ENCODE measurements around the gene FBXO36.
"Not testable (repeated sequence)": the region's sequence is repeated elsewhere in the genome, so short reads cannot be mapped to it uniquely, and the experiment has no call there.

FBXO36 gene

DNA sequence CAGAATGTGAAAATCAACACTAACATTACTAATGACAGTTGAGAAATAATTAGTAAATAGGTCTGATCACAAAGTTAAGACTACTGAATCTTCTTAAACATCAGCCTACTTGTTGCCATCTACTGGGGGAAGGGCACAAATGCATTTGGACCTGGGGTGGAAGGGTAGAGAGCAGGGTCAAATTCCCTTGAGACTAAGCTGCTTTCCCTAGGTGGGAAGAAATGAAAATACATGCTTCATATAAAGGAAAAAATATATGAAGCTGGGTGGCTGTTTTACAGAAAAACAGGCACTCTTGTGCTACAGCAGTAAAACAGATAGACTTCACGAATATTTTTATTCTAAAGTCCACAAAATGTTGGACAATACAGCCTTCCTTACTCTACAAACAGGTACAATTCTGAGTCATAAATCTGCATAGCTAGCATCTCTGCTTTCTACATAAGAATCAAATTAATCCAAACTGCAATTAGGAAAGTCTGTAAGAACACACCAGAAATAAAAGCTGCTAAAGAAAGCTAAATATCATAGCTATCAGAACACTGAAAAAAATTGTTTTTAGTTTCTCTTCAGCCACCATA, 11.4 kb upstream of the FBXO36 start:
- DNase-seq (ENCODE audit: low read depth): no peak

GRCh38 chr2:229914171-229914570, 8.1 kb upstream of the FBXO36 start:
- no peak for DNase-seq (ENCODE audit: low read depth)

DNA sequence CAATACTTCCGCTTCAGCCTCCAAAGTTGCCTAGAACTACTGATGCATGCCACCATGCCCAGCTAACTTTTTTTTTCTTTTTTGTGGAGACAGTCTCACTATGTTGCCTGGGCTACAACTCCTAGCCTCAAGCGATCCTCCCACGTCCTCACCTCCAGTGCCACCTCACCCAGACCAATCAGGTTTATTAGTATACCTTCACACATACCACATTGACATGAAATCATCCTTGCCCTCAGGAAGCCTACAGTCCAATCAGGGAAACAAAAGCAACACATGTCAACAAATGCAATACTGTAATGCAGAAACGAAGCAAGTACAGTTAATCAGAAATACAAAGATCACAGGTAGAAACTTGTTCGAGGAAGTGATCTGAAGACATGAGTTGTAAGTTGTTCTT, 4.5 kb upstream of the FBXO36 start:
- DNase-seq (ENCODE audit: low read depth): no peak

DNA sequence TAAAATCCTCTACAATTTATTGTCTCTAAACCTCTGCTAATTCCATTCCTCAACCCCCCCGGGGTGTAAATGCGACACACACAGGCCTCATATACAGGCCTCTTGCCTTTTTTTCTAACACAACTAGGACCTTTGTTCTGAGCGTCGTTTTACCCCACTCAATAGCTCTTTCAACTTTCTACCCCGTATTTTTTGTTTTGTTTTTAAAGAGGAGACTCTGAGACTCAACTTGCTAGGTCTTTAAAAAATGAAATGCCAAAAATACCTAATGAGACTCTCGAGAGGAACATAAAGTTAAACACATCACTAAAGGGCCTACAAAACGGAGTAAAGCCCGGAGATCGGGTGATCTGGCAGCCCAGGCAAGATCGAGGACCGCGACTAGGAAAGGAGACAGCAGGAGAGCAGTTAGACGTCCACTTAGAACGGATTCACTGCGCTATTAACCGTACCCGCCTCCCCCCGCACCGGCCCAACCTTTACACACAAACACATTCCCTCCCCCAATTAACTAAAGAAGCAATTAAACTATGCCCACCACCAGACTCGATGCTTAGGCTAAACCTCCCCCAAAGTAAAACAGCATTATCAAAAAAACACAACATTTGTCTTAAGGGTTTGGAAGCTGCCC, 2.2 kb upstream of the FBXO36 start:
- DNase-seq (ENCODE audit: low read depth): peak; percentile 6

- peak; percentile 40 for DNase-seq (ENCODE audit: low read depth)
Observed at GRCh38 chr2:229921101-229921891, 1.0 kb upstream of the FBXO36 start.

- peak; percentile 65 for DNase-seq (ENCODE audit: low read depth)
Observed at GRCh38 chr2:229921892-229922448, 333 bp upstream of the FBXO36 start, which contains the start of gene TRIP12. Gene TRIP12 (minus strand): TSS chr2:229922009. CDS start chr2:229880079, 41,930 bp downstream.

- not testable (repeated sequence) for DNase-seq (ENCODE audit: low read depth)
Observed at GRCh38 chr2:229924541-229924940, 2.2 kb downstream of the FBXO36 start.

DNA sequence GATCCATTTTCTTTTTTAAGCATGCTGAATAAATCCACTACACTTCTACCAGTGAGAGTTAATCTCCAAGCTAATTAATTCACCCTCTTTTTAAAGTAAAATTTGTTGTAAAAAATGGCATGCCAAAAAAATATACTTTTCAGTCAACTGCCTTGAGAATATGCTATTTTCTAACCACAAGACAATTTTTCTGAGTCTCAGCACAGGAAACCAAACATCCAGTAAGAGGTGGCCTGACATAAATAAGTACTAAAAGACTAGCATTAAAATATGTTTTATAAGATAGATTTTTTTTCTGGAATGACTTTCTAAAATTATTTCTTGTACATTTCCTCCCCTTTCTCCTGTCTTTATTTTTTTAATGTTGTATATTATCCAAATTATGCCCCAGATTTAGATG, 2.9 kb downstream of the FBXO36 start:
- no peak for DNase-seq (ENCODE audit: low read depth)

DNA sequence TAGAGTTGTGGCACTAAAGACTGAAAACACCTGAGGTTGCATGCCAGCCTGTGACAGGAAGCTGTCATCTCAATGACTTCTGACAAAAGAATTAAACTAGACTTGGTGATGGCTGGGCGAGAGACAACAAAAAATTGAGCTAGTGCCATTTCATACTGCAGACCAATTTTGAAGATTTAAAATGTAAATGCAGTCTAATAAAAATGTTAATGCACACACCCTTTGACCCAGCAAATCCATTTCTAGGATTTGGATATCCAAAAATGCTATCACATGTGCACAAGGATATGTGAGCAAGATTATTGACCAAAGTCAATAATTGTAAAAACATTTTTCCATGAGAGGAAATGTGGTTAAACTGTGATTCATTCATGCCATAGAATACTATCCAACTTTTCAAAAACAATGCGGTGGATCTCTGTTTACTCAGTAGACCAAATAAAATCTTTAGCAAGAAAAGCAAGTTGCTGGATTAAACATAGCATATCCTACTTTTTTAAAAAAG, 5.6 kb downstream of the FBXO36 start:
- DNase-seq (ENCODE audit: low read depth): no peak

- DNase-seq (ENCODE audit: low read depth): no peak
Observed at GRCh38 chr2:229930656-229931055, 8.4 kb downstream of the FBXO36 start.

DNA sequence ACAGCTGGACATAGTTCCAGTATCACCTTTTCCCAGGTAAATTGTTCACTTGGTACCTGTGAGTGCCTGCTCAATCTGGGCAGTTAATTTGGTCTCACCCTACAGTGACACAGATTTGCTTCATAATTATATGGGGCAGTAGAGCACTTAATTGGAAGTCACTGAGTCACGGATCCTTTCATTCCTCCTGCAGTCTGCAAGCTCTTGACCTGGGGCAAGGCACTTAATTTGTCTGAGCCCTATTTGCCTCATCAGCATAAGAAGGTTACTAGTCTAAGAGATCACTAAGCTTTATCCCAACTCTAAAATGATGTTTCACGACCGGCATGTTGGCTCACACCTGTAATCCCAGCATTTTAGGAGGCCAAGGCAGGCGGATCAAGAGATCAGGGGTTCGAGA, 8.9 kb downstream of the FBXO36 start:
- DNase-seq (ENCODE audit: low read depth): no peak

DNA sequence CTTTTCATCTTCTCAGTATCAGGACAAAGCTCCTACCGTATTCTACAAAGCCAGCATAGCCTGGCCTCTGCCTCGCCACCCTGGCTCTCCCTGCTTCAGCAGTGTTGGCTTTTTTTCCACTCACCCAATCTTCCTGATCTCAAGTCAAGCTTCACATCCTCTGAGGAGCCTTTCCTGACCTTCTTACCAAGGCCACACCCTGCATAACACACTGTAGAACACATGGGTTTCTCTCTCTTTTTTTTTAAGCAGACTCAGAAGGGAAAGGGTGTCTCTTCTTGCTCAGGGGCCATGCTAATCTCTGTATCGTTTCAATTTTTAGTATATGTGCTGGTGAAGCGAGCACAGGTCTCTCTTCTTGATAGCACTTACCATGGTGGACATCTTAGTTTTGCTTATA, 15.2 kb downstream of the FBXO36 start:
- no peak for DNase-seq (ENCODE audit: low read depth)

GRCh38 chr2:229942671-229943070, 20.4 kb downstream of the FBXO36 start:
- DNase-seq (ENCODE audit: low read depth): no peak

DNA sequence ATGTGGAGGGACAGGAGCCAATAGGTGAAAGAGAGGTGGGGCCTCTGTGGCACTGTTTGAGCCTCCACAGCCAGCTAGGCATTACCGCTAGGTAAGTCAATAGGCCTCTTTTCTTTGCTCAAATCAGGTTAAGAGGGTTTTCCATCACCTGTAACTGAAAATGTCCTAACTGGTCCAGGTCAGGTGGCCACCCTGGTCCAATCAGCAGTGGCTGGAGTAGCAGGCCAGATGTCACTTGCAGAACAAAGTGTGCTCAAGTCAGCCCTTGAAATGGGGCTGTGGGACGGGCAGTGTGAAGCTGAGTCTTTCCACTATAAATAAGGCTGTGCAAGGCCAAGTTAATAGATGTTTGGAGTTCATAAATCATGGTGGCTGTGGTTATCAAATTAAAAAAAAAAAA, 20.9 kb downstream of the FBXO36 start:
- no peak for DNase-seq (ENCODE audit: low read depth)

GRCh38 chr2:229943770-229944449, 21.6 kb downstream of the FBXO36 start:
- DNase-seq (ENCODE audit: low read depth): no peak

DNA sequence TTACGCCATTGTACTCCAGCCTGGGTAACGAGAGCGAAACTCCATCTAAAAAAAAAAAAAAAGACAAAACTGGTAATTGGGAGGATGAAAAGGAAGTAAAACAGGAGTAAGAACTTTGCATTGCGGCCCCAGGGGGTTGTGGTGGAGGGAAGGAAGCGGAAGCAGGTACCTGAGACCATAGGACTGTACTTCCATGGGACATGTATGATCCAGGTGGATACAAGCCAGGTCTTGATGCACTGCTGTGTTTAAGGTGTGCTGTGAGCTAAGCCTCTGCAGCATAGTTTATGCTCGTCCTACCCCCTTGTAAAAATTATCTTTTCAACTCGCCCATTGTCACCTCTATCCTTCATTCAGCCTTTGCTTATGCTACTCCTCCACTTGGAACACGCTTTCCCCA, 23.7 kb downstream of the FBXO36 start:
- DNase-seq (ENCODE audit: low read depth): no peak

DNA sequence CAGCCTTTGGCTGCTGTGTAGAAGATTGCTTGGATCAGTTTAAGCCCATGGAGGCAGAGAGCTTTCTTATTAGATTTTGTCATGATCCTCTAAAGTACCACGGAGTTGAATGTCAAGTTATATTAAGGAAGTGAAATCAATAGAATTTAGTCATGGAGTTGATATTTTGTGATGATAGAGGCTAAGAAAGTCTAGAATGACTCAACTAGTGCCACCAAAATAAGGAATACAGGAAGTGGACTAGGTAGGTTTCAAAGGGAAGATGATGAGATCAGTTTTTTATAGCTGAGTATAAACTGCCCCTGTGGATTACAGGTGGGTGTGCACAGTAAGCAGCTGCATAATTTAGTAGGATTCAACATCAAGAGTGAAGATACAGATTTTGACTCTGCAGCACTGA, 25.2 kb downstream of the FBXO36 start:
- no peak for DNase-seq (ENCODE audit: low read depth)

GRCh38 chr2:229952256-229952835, 30.0 kb downstream of the FBXO36 start:
- DNase-seq (ENCODE audit: low read depth): no peak

DNA sequence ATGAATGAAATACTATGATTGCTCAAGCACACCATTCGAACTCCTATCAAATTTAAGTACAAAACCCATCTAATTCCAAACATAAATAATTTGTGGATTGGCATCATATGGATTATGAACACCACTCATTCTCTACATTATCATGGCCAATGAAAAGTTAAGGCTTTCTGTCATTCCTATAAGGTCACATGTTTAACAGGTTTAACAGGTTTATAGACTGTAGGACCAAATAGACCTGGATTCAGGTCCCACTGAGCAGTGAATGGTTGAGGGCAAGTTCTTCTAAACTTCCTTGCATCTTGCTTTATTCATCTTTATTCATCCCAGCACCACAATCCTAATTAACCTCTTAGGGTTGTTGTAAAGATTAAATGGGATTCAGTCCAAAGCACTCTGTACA, 33.4 kb downstream of the FBXO36 start:
- no peak for DNase-seq (ENCODE audit: low read depth)

- no peak for DNase-seq (ENCODE audit: low read depth)
Observed at GRCh38 chr2:229956491-229956890, 34.2 kb downstream of the FBXO36 start.

GRCh38 chr2:229963596-229963995, 41.3 kb downstream of the FBXO36 start:
- not testable (repeated sequence) for DNase-seq (ENCODE audit: low read depth)

DNA sequence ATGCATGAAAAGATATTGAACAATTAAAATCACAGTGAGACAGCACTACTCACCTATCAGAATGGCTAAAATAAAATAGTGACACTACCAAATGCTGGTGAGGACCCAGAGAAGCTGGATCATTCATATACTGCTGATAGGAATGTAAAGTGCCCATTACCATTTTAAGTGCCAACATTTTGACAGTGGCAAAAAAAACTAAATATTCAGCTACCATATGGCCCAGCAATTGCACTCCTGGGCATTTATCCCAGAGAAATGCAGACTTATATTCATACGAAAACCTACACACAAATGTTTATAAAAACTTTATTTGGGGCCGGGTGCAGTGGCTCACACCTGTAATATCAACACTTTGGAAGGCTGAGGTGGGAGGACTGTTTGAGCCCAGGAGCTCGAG, 47.6 kb downstream of the FBXO36 start:
- DNase-seq (ENCODE audit: low read depth): no peak
